Natural killer cell (primary cell): ENCODE results near the gene NEGR1. TPM values are rescaled to one million over a fixed set of nuclear protein-coding genes. Genes with fewer than 3 reads are reported as not detected.

Source experiments
- ATAC-seq, 3 donors: fragments of 150-1000 bp in 2 of 3; fragments of 200-7000 bp in 1 of 3; cut with Tn5 transposase; 1 replicate in 1 of 3; 2 replicates in 2 of 3; pipeline ENCODE4 v1.10.0; 2021; ENCODE audit warnings: mild to moderate bottlenecking in 2 of 3, moderate library complexity in 2 of 3
- DNase-seq, 2 donors: peaks; one replicate each; pipeline versions ENCODE4 v3.0.0 to v3.0.0-alpha.2; 2013 to 2021; ENCODE audit warnings: mixed read lengths in 1 of 2
- H3K27ac ChIP-seq: one replicate; pipeline ENCODE4 v1.5.1; 2013; ENCODE audit warnings: mild to moderate bottlenecking, low read length
- H3K27me3 ChIP-seq: one replicate; pipeline ENCODE4 v1.6.1; 2013; ENCODE audit warnings: low read length; ENCODE audit not compliant: control insufficient read depth, insufficient read depth
- H3K36me3 ChIP-seq: one replicate; pipeline ENCODE4 v1.6.1; 2013; ENCODE audit warnings: low read length; ENCODE audit not compliant: control insufficient read depth, insufficient read depth
- H3K4me1 ChIP-seq: one replicate; pipeline ENCODE4 v1.6.1; 2013; ENCODE audit warnings: low read length; ENCODE audit not compliant: control insufficient read depth, insufficient read depth
- H3K4me3 ChIP-seq: one replicate; pipeline ENCODE4 v1.5.1; 2013; ENCODE audit warnings: low read length
- H3K9me3 ChIP-seq: one replicate; pipeline ENCODE4 v1.6.1; 2013; ENCODE audit warnings: low read length; ENCODE audit not compliant: control insufficient read depth, insufficient read depth
- H3K27ac Mint-ChIP-seq, 2 donors: one replicate each; pipeline ENCODE4 v1.8.0; 2022; ENCODE audit warnings: mild to moderate bottlenecking in 2 of 2, mixed read lengths in 2 of 2, moderate library complexity in 1 of 2
- H3K27me3 Mint-ChIP-seq, 2 donors: one replicate each; pipeline ENCODE4 v1.8.0; 2022; ENCODE audit warnings: low read depth in 2 of 2, mixed read lengths in 2 of 2
- H3K36me3 Mint-ChIP-seq: one replicate; pipeline ENCODE4 v1.8.0; 2022; ENCODE audit warnings: mixed read lengths
- H3K4me1 Mint-ChIP-seq, 2 donors: one replicate each; pipeline ENCODE4 v1.8.0; 2022; ENCODE audit warnings: mixed read lengths in 2 of 2
- H3K4me3 Mint-ChIP-seq: one replicate; pipeline ENCODE4 v1.8.0; 2022; ENCODE audit warnings: mild to moderate bottlenecking, moderate library complexity, mixed read lengths
- H3K9me3 Mint-ChIP-seq, 2 donors: one replicate each; pipeline ENCODE4 v1.8.0; 2022; ENCODE audit warnings: mixed read lengths in 2 of 2
- CTCF ChIP-seq: fragments of 200-600 bp; IDR thresholded peaks from one replicate; pipeline ENCODE4 v1.8.0; 2022; ENCODE audit warnings: antibody characterized with exemption
- WGBS: methylation state at CpG from one replicate; pipeline ENCODE4 v1.1.7; 2013; ENCODE audit warnings: missing lambda C conversion rate; ENCODE audit not compliant: insufficient coverage; 5-methylcytosine and 5-hydroxymethylcytosine counted together
- intact Hi-C: fragments of 100-400 bp; cut with micrococcal nuclease; formaldehyde crosslinking; loops from one replicate; pipeline ENCODE4 v1.14.2; 2022
- total RNA-seq, 4 donors: library from RNA; stranded (reverse); fragments of 120-200 nt in 1 of 4; gene quantifications; one replicate each; pipeline versions ENCODE4 v1.2.3 to v1.2.4, GENCODE V29; 2013 to 2022

Gene NEGR1
- total RNA-seq, 3 donors from 2014 or later (not counting 1 experiment from before 2014, with no cell fraction given), result 0.55 to 1.3 TPM; not detected in 1

DNA sequence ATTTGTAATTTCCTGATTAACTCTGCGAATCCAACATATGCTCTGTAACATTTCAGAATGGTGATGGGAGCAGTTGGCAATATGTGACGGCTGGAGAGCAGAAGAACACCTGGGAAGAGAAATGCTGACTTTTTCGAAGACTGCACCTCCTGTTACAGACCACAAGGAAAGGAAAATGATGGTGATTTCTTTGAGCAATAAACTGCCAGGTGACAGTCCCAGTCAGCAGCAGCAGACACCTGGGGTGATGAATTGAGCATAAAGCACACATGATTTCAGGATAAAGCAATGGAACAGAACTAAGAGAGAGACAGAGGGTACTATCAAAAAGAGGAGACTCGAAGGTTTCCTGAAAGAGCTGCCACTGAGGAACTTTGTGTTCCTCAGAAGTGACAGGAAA is 528.6 kb downstream of the NEGR1 start:
- no peak for TF ChIP-seq CTCF
- Mint-ChIP-seq H3K36me3 (peaks cover 5% of the 10 kb centered on the region), H3K27me3 (no peaks in the 10 kb centered on the region), H3K27ac (no peak overlapping the region), H3K9me3 (peaks cover 7 to 8% of the 10 kb centered on the region in 2 donors), H3K4me3 (no peak overlapping the region), H3K4me1 (no peaks in the 10 kb centered on the region)
- Histone ChIP-seq H3K9me3 (no peaks in the 10 kb centered on the region), H3K4me1 (no peaks in the 10 kb centered on the region), H3K27me3 (no peaks in the 10 kb centered on the region), H3K27ac (no peak overlapping the region), H3K4me3 (no peak overlapping the region), H3K36me3 (no peaks in the 10 kb centered on the region)
- no peak for ATAC-seq
- 59% methylated on average over 4 of the region's 4 CpGs for WGBS
- intact Hi-C loops, result no loop called here
- no peak for DNase-seq

DNA sequence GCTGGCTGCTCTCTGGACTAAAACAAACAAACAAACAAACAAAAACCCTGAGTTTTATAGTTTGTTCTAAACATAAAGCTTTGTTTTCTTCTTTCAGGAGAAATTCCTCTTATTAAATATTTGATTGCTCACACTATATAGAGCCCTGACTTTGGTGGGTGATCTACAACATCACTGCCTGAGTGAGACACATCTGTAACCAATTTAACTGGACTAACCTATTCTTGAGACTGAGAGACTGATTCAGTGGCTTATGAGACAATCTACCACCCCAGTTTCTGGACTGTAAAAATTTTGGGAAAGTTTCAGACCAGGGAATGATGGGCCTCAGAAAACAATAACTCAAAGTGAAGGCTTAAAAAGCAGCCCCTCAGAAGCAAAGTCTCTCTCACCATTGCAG is 537.0 kb downstream of the NEGR1 start:
- TF ChIP-seq CTCF, result no peak
- H3K36me3 Mint-ChIP-seq, result no peaks in the 10 kb centered on the region
- no peaks in the 10 kb centered on the region for H3K36me3 ChIP-seq

GRCh38 chr1:71743862-71744261 is 538.5 kb downstream of the NEGR1 start:
- no peaks in the 10 kb centered on the region for H3K27me3 ChIP-seq
- TF ChIP-seq CTCF, result no peak
- Mint-ChIP-seq H3K9me3 (peaks cover 0 to 8% of the 10 kb centered on the region in 2 donors), H3K4me3 (no peak overlapping the region), H3K27me3 (no peaks in the 10 kb centered on the region), H3K36me3 (no peaks in the 10 kb centered on the region), H3K4me1 (no peaks in the 10 kb centered on the region), H3K27ac (no peak overlapping the region)
- intact Hi-C loops, result no loop called here
- DNase-seq (no peak), ATAC-seq (no peak)
- no peaks in the 10 kb centered on the region for H3K4me1 ChIP-seq
- no peaks in the 10 kb centered on the region for H3K36me3 ChIP-seq
- H3K27ac ChIP-seq, result no peak overlapping the region
- H3K9me3 ChIP-seq, result no peaks in the 10 kb centered on the region
- H3K4me3 ChIP-seq, result no peak overlapping the region
- WGBS, result no CpG with 5 or more reads among the region's 2 CpGs

More for the DNA sequence above, 537.0 kb downstream of the NEGR1 start:
- Mint-ChIP-seq H3K4me3 (no peak overlapping the region), H3K27ac (no peak overlapping the region), H3K9me3 (peaks cover 0 to 10% of the 10 kb centered on the region in 2 donors), H3K27me3 (no peaks in the 10 kb centered on the region), H3K4me1 (no peaks in the 10 kb centered on the region)
- Histone ChIP-seq H3K27ac (no peak overlapping the region), H3K4me1 (no peaks in the 10 kb centered on the region), H3K4me3 (no peak overlapping the region), H3K27me3 (no peaks in the 10 kb centered on the region), H3K9me3 (no peaks in the 10 kb centered on the region)
- no peak for DNase-seq
- ATAC-seq, result no peak
- intact Hi-C loops, result no loop called here

DNA sequence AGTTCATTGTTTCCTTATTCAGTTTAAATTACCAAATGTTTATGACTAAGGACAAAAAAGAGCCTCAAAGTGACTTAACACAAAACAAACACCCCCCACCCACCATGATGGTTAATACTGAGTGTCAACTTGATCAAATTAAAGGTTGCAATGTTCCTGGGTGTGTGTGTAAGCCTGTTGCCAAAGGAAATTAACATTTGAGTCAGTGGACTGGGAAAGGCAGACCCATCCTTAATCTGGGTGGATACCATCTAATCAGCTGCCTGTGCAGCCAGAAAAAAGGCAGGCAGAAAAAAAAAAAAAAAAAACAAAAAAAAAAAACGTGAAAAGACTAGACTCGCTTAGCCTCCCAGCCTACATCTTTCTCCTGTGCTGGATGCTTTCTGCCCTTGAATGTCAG is 543.4 kb downstream of the NEGR1 start:
- WGBS, result no CpG with 5 or more reads among the region's 2 CpGs
- Mint-ChIP-seq H3K4me3 (no peak overlapping the region), H3K9me3 (peaks cover 5 to 15% of the 10 kb centered on the region in 2 donors), H3K27me3 (no peaks in the 10 kb centered on the region), H3K36me3 (no peaks in the 10 kb centered on the region), H3K4me1 (no peaks in the 10 kb centered on the region), H3K27ac (no peak overlapping the region)
- no peak overlapping the region for H3K4me3 ChIP-seq
- no peak for TF ChIP-seq CTCF
- ATAC-seq (no peak), DNase-seq (no peak)
- no peaks in the 10 kb centered on the region for H3K36me3 ChIP-seq
- no peak overlapping the region for H3K27ac ChIP-seq
- intact Hi-C loops, result no loop called here
- no peaks in the 10 kb centered on the region for H3K27me3 ChIP-seq
- H3K4me1 ChIP-seq, result no peaks in the 10 kb centered on the region
- H3K9me3 ChIP-seq, result no peaks in the 10 kb centered on the region
